Subcutaneous abdominal adipose tissue (tissue), 5 donors: ENCODE data around the gene RPF1.

Experiments
- H3K27ac ChIP-seq: one replicate; pipeline ENCODE4 v1.7.0; 2013; ENCODE audit warnings: low read depth, mild to moderate bottlenecking, inconsistent platforms, low read length, moderate library complexity
- H3K27me3 ChIP-seq, 5 donors: one replicate each; pipeline ENCODE4 v1.7.0; 2013; ENCODE audit warnings: low read length in 5 of 5, inconsistent platforms in 1 of 5; ENCODE audit not compliant: control insufficient read depth in 5 of 5, insufficient read depth in 4 of 5
- H3K36me3 ChIP-seq, 5 donors: one replicate each; pipeline ENCODE4 v1.7.0; 2013; ENCODE audit warnings: low read length in 5 of 5; ENCODE audit not compliant: control insufficient read depth in 5 of 5, insufficient read depth in 5 of 5
- H3K4me1 ChIP-seq, 5 donors: one replicate each; pipeline ENCODE4 v1.7.0; 2013; ENCODE audit warnings: low read length in 5 of 5, mild to moderate bottlenecking in 3 of 5, moderate library complexity in 1 of 5; ENCODE audit not compliant: control insufficient read depth in 5 of 5, insufficient read depth in 5 of 5
- H3K4me3 ChIP-seq, 5 donors: one replicate each; pipeline ENCODE4 v1.7.0; 2013; ENCODE audit warnings: low read length in 5 of 5, low read depth in 1 of 5
- H3K9ac ChIP-seq, 5 donors: one replicate each; pipeline ENCODE4 v1.7.0; 2013; ENCODE audit warnings: low read length in 5 of 5, mild to moderate bottlenecking in 4 of 5, moderate library complexity in 3 of 5
- H3K9me3 ChIP-seq, 5 donors: one replicate each; pipeline ENCODE4 v1.7.0; 2013; ENCODE audit warnings: low read length in 5 of 5; ENCODE audit not compliant: control insufficient read depth in 5 of 5
- donor health status: healthy.
- donor health status: healthy.
- donor health status: healthy.
- donor health status: healthy.
- donor health status: healthy.

The RPF1 gene

GRCh38 chr1:84540759-84541158 lies 61.7 kb downstream of the RPF1 start:
- H3K36me3 ChIP-seq, result peaks cover 0 to 29% (median 13%) of the 10 kb centered on the region in 5 donors
- H3K4me3 ChIP-seq, result no peak overlapping the region
- no peaks in the 10 kb centered on the region for H3K9me3 ChIP-seq
- no peaks in the 10 kb centered on the region for H3K4me1 ChIP-seq
- no peak overlapping the region for H3K9ac ChIP-seq
- no peak overlapping the region for H3K27ac ChIP-seq
- no peaks in the 10 kb centered on the region for H3K27me3 ChIP-seq

GRCh38 chr1:84541679-84542078 lies 62.6 kb downstream of the RPF1 start:
- Histone ChIP-seq H3K4me3 (no peak overlapping the region), H3K9me3 (no peaks in the 10 kb centered on the region), H3K4me1 (no peaks in the 10 kb centered on the region)

More at GRCh38 chr1:84541679-84542078, 62.6 kb downstream of the RPF1 start:
- no peak overlapping the region for H3K9ac ChIP-seq
- H3K36me3 ChIP-seq, result peaks cover 0 to 32% (median 13%) of the 10 kb centered on the region in 5 donors
- no peaks in the 10 kb centered on the region for H3K27me3 ChIP-seq
- no peak overlapping the region for H3K27ac ChIP-seq
